IMR-90 (cell line): ENCODE data around the gene DZANK1. TPM values are rescaled to one million over a fixed set of nuclear protein-coding genes. Genes with fewer than 3 reads are reported as not detected.

Source experiments
- ATAC-seq: fragments of 200-7000 bp; cut with Tn5 transposase; 2 replicates; pipeline ENCODE4 v1.9.1; 2020; ENCODE audit warnings: low read depth, mild to moderate bottlenecking, moderate library complexity
- BruUV-seq: library from RNA; stranded (reverse); fragments of 400-500 nt; replicated peaks from 2 replicates; lab custom pipeline; 2021; lab: Mats Ljungman, UMichigan
- CTCF ChIA-PET: fragments of 300-600 bp; formaldehyde crosslinking; extraction: SDS; loops from one replicate; lab custom pipeline; 2021; ENCODE audit warnings: antibody characterized with exemption; lab: Yijun Ruan, JAX
- POLR2A ChIA-PET: fragments of 300-600 bp; sonication (Branson Sonifier 250); formaldehyde crosslinking; loops from one replicate; lab custom pipeline; 2022; ENCODE audit warnings: antibody characterized with exemption; ENCODE audit not compliant: unreplicated experiment; lab: Charles Lee
- DNase-seq: peaks from one replicate; pipeline ENCODE4 v3.0.0; 2013
- H2AFZ ChIP-seq: replicated peaks from 2 replicates; pipeline ENCODE3; 2013; ENCODE audit warnings: low read length, mild to moderate bottlenecking; ENCODE audit not compliant: poor library complexity
- H2AK5ac ChIP-seq: 2 replicates; pipeline ENCODE4 v1.6.1; 2013; ENCODE audit warnings: low read depth, low read length, inconsistent platforms
- H2AK9ac ChIP-seq: replicated peaks from 2 replicates; pipeline ENCODE3; 2013; ENCODE audit warnings: mild to moderate bottlenecking, low read depth, low read length, moderate library complexity; ENCODE audit not compliant: poor library complexity
- H2BK120ac ChIP-seq: 2 replicates; pipeline ENCODE4 v1.6.1; 2013; ENCODE audit warnings: low read depth, low read length, inconsistent platforms
- H2BK15ac ChIP-seq: 3 replicates; pipeline ENCODE4 v1.6.1; 2013; ENCODE audit warnings: low read depth, low read length, inconsistent platforms
- H2BK20ac ChIP-seq: 2 replicates; pipeline ENCODE4 v1.6.1; 2013; ENCODE audit warnings: low read depth, mild to moderate bottlenecking, inconsistent platforms, low read length, moderate library complexity
- H2BK5ac ChIP-seq: 2 replicates; pipeline ENCODE4 v1.6.1; 2013; ENCODE audit warnings: mild to moderate bottlenecking, low read depth, low read length, inconsistent platforms; ENCODE audit not compliant: poor library complexity, severe bottlenecking
- H3K14ac ChIP-seq: replicated peaks from 2 replicates; pipeline ENCODE4 v1.6.1; 2013; ENCODE audit warnings: low read depth, low read length, inconsistent platforms
- H3K18ac ChIP-seq: 2 replicates; pipeline ENCODE4 v1.6.1; 2013; ENCODE audit warnings: low read depth, low read length, control low read depth
- H3K23ac ChIP-seq: 2 replicates; pipeline ENCODE4 v1.6.1; 2013; ENCODE audit warnings: low read depth, low read length, inconsistent platforms
- H3K27ac ChIP-seq: 2 replicates; pipeline ENCODE4 v1.5.1; 2013; ENCODE audit warnings: mild to moderate bottlenecking, control low read depth, low read length; ENCODE audit not compliant: insufficient read depth
- H3K27me3 ChIP-seq: 2 replicates; pipeline ENCODE4 v1.6.1; 2013; ENCODE audit warnings: low read length; ENCODE audit not compliant: control insufficient read depth, insufficient read depth
- H3K36me3 ChIP-seq: 2 replicates; pipeline ENCODE4 v1.6.1; 2013; ENCODE audit warnings: low read length, mixed read lengths; ENCODE audit not compliant: control insufficient read depth, insufficient read depth
- H3K4ac ChIP-seq: 2 replicates; pipeline ENCODE4 v1.6.1; 2013; ENCODE audit warnings: low read depth, low read length, inconsistent platforms
- H3K4me1 ChIP-seq: 2 replicates; pipeline ENCODE4 v1.6.1; 2013; ENCODE audit warnings: low read length, mixed read lengths; ENCODE audit not compliant: control insufficient read depth, insufficient read depth
- H3K4me2 ChIP-seq: 2 replicates; pipeline ENCODE4 v1.6.1; 2013; ENCODE audit warnings: low read depth, mild to moderate bottlenecking, control low read depth, low read length, moderate library complexity
- H3K4me3 ChIP-seq: 2 replicates; pipeline ENCODE4 v1.5.1; 2013; ENCODE audit warnings: low read depth, mild to moderate bottlenecking, control low read depth, low read length, moderate library complexity; ENCODE audit not compliant: insufficient read depth
- H3K56ac ChIP-seq: 2 replicates; pipeline ENCODE4 v1.6.1; 2013; ENCODE audit warnings: low read length, inconsistent platforms; ENCODE audit not compliant: insufficient read depth; ENCODE audit errors: extremely low read depth
- H3K79me1 ChIP-seq, 2 experiments: 2 replicates each; pipeline ENCODE4 v1.6.1; 2013; ENCODE audit warnings: low read length in 2 of 2, inconsistent platforms in 1 of 2, low read depth in 1 of 2
- H3K9ac ChIP-seq: 2 replicates; pipeline ENCODE4 v1.6.1; 2013; ENCODE audit warnings: low read depth, low read length, control low read depth
- H3K9me1 ChIP-seq: 2 replicates; pipeline ENCODE4 v1.6.1; 2013; ENCODE audit warnings: low read length, inconsistent platforms; ENCODE audit not compliant: insufficient read depth
- H3K9me3 ChIP-seq: 2 replicates; pipeline ENCODE4 v1.6.1; 2013; ENCODE audit warnings: low read length; ENCODE audit not compliant: control insufficient read depth, insufficient read depth
- H4K20me1 ChIP-seq: 2 replicates; pipeline ENCODE4 v1.6.1; 2013; ENCODE audit warnings: low read length, inconsistent platforms; ENCODE audit not compliant: insufficient read depth
- H4K5ac ChIP-seq: 2 replicates; pipeline ENCODE4 v1.6.1; 2013; ENCODE audit warnings: mild to moderate bottlenecking, low read depth, low read length, control low read depth
- H4K8ac ChIP-seq, 2 experiments: 2 replicates each; pipeline ENCODE4 v1.6.1; 2013; ENCODE audit warnings: low read depth in 2 of 2, low read length in 2 of 2, control low read depth in 1 of 2, inconsistent platforms in 1 of 2
- H4K91ac ChIP-seq: 2 replicates; pipeline ENCODE4 v1.6.1; 2013; ENCODE audit warnings: low read depth, low read length, inconsistent platforms; ENCODE audit not compliant: insufficient read depth
- CEBPB ChIP-seq: IDR thresholded peaks from 2 replicates; pipeline ENCODE4 v1.6.1; 2012; ENCODE audit warnings: low read depth, low read length, improper control_type of control experiment
- CHD1 ChIP-seq: IDR thresholded peaks from 2 replicates; pipeline ENCODE4 v1.6.1; 2012; ENCODE audit warnings: low read depth, low read length, improper control_type of control experiment
- ELK1 ChIP-seq: fragments of 150-350 bp; IDR thresholded peaks from 2 replicates; pipeline ENCODE4 v1.6.1; 2016; ENCODE audit warnings: low read depth, mild to moderate bottlenecking, low read length, moderate library complexity, borderline replicate concordance
- FOS ChIP-seq: fragments of 150-350 bp; IDR thresholded peaks from 2 replicates; pipeline ENCODE4 v1.6.1; 2016; ENCODE audit warnings: low read depth, low read length
- MAZ ChIP-seq: IDR thresholded peaks from 2 replicates; pipeline ENCODE4 v1.6.1; 2012; ENCODE audit warnings: low read depth, mild to moderate bottlenecking, low read length, improper control_type of control experiment, moderate library complexity, borderline replicate concordance
- MXI1 ChIP-seq: IDR thresholded peaks from 2 replicates; pipeline ENCODE4 v1.6.1; 2012; ENCODE audit warnings: low read depth, mild to moderate bottlenecking, low read length, moderate library complexity, borderline replicate concordance
- NFE2L2 ChIP-seq: fragments of 150-350 bp; IDR thresholded peaks from 2 replicates; pipeline ENCODE4 v1.6.1; 2016; ENCODE audit warnings: low read depth, mild to moderate bottlenecking, low read length
- POLR2A ChIP-seq: IDR thresholded peaks from 2 replicates; pipeline ENCODE4 v1.6.1; 2012; ENCODE audit warnings: mild to moderate bottlenecking, low read depth, low read length
- RAD21 ChIP-seq: IDR thresholded peaks from 2 replicates; pipeline ENCODE4 v1.6.1; 2012; ENCODE audit warnings: low read length, improper control_type of control experiment
- RFX5 ChIP-seq: IDR thresholded peaks from 2 replicates; pipeline ENCODE4 v1.8.0; 2012; ENCODE audit warnings: low read depth, mild to moderate bottlenecking, low read length, moderate library complexity
- SMC3 ChIP-seq: fragments of 150-350 bp; IDR thresholded peaks from 2 replicates; pipeline ENCODE4 v1.6.1; 2016; ENCODE audit warnings: low read depth, mild to moderate bottlenecking, antibody characterized with exemption, low read length, moderate library complexity
- dilution Hi-C: fragments of 300-500 bp; cut with HindIII; formaldehyde crosslinking; loops from one replicate; pipeline ENCODE4 v1.14.3; 2018; ENCODE audit warnings: low sequenced_read_pairs; ENCODE audit not compliant: unreplicated experiment
- in situ Hi-C: fragments of 300-500 bp; cut with MboI; formaldehyde crosslinking; loops from 3 replicates; pipeline ENCODE4 v1.14.3; 2019; ENCODE audit warnings: low sequenced_read_pairs, inconsistent platforms, mixed read lengths
- intact Hi-C: fragments of 100-400 bp; cut with micrococcal nuclease; formaldehyde crosslinking; loops from 2 replicates; pipeline ENCODE4 v1.10.0; 2022
- polyA plus RNA-seq, 3 experiments: library from polyadenylated mRNA; depleted of rRNA; stranded (reverse); fragments of >200 nt; gene quantifications; 2 replicates each; pipeline ENCODE4 v1.2.3, GENCODE V29; 2012; ENCODE audit warnings: low replicate concordance in 1 of 3
- total RNA-seq: library from RNA; depleted of rRNA; stranded (reverse); fragments of >200 nt; gene quantifications from 2 replicates; pipeline ENCODE4 v1.2.3, GENCODE V29; 2012

Gene DZANK1
- total and polyA plus RNA-seq, 2 of the 4 experiments (the other 2 are of a cell fraction): 0.54 to 1.1 TPM

- Histone ChIP-seq H4K8ac (no peak overlapping the region), H3K27ac (no peak overlapping the region), H3K4me2 (no peak overlapping the region), H4K91ac (no peak overlapping the region), H3K4me3 (no peak overlapping the region), H2BK5ac (no peak overlapping the region), H2BK120ac (no peak overlapping the region), H2AFZ (no peak overlapping the region), H3K9me1 (no peaks in the 10 kb centered on the region), H3K18ac (no peak overlapping the region), H3K79me1 (peaks cover 3 to 7% of the 10 kb centered on the region in 2 experiments; a peak in 2 of 4 replicates), H3K4me1 (no peaks in the 10 kb centered on the region), H4K20me1 (no peaks in the 10 kb centered on the region), H3K9me3 (no peaks in the 10 kb centered on the region), H3K23ac (no peak overlapping the region), H3K56ac (no peak overlapping the region), H2AK5ac (no peak overlapping the region), H2BK15ac (no peak overlapping the region), H3K4ac (no peak overlapping the region), H3K27me3 (no peaks in the 10 kb centered on the region), H3K36me3 (peaks cover 11% of the 10 kb centered on the region), H4K5ac (no peak overlapping the region), H2AK9ac (no peak overlapping the region), H3K14ac (no peak overlapping the region), H2BK20ac (no peak overlapping the region), H3K9ac (no peak overlapping the region)
- intact Hi-C loops (no loop called here), in situ Hi-C loops (no loop called here), dilution Hi-C loops (no loop called here)
- no peak for DNase-seq
- ATAC-seq: no peak
- no peak for TF ChIP-seq MXI1
- TF ChIP-seq NFE2L2: no peak
- no peak for TF ChIP-seq RFX5
- TF ChIP-seq CEBPB: no peak
- no peak for TF ChIP-seq FOS
- TF ChIP-seq MAZ: no peak
- TF ChIP-seq CHD1: no peak
- TF ChIP-seq ELK1: no peak
- TF ChIP-seq POLR2A: no peak
- TF ChIP-seq RAD21: no peak
- no peak for TF ChIP-seq SMC3
- CTCF ChIA-PET: interaction anchor here (0.6 kb wide), 1 partner anchor 9 kb away, joined by 9 read pairs; no protein-coding TSS in a partner anchor
- POLR2A ChIA-PET: interaction anchor here (0.6 to 0.7 kb wide), 3 partner anchors 8 to 1261 kb away, joined by 4 to 17 read pairs (median 6); partner anchors contain the start of gene SEC23B
- BruUV-seq: no TSS peak
These were observed 49.1 kb upstream of the DZANK1 start for GRCh38 chr20:18515973-18516372.
